GM20000 (cell line): ENCODE data around the gene PTPRN2.
"Not testable (repeated sequence)": the region's sequence is repeated elsewhere in the genome, so short reads cannot be mapped to it uniquely, and the experiment has no call there.

Experiments
- DNase-seq: peaks from one replicate; pipeline ENCODE4 v3.0.0; 2012; ENCODE audit warnings: low spot score
- TF ChIP-seq, protein P1 (sequence below): IDR thresholded peaks from 2 replicates; pipeline ENCODE4 v1.5.1; 2012; ENCODE audit warnings: mild to moderate bottlenecking, control low read depth; ENCODE audit errors: extremely low read depth, missing control alignments

Gene PTPRN2

DNA sequence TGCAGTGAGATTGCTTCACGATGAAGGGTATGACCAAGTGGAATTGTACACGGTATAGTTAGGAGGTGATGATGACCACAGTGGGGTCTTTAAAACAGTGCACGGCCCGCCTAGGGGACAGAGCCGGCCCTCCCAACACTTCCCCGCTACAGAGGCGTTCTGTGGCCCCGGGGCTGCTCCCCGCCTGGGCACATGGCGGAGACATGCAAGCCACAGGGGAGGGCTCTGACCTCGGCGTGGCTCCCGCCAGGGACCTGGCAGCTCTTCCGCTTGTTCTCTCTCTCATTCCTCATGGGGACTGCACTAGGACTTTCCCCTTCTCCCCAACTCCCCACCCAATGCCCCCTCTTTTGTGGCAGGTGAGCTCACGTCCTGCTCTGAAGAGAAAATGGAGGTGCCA lies 857.0 kb downstream of the PTPRN2 start:
- DNase-seq = no peak
- TF ChIP-seq, protein P1, sequence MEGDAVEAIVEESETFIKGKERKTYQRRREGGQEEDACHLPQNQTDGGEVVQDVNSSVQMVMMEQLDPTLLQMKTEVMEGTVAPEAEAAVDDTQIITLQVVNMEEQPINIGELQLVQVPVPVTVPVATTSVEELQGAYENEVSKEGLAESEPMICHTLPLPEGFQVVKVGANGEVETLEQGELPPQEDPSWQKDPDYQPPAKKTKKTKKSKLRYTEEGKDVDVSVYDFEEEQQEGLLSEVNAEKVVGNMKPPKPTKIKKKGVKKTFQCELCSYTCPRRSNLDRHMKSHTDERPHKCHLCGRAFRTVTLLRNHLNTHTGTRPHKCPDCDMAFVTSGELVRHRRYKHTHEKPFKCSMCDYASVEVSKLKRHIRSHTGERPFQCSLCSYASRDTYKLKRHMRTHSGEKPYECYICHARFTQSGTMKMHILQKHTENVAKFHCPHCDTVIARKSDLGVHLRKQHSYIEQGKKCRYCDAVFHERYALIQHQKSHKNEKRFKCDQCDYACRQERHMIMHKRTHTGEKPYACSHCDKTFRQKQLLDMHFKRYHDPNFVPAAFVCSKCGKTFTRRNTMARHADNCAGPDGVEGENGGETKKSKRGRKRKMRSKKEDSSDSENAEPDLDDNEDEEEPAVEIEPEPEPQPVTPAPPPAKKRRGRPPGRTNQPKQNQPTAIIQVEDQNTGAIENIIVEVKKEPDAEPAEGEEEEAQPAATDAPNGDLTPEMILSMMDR = no peak

DNA sequence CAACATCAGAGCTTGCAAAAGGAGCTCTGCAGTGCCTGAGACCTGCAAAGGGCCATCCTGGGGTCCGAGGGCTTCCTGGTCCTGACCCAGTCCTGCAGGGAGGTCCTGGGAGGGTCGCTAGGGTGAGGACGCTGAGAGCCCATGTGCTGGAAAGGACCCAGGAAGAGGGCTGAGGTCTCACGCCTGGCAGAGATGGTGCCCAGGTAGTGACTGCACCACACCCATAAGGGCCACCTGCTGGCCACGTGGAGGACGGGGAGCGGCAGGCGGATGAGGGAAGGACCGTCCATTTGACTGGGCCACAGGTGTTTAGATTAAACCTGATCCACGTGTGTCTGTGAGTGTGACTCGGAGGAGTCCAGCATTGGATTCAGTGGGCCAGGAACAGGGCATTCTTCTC lies 858.1 kb downstream of the PTPRN2 start:
- TF ChIP-seq, protein P1 = no peak
- no peak for DNase-seq

DNA sequence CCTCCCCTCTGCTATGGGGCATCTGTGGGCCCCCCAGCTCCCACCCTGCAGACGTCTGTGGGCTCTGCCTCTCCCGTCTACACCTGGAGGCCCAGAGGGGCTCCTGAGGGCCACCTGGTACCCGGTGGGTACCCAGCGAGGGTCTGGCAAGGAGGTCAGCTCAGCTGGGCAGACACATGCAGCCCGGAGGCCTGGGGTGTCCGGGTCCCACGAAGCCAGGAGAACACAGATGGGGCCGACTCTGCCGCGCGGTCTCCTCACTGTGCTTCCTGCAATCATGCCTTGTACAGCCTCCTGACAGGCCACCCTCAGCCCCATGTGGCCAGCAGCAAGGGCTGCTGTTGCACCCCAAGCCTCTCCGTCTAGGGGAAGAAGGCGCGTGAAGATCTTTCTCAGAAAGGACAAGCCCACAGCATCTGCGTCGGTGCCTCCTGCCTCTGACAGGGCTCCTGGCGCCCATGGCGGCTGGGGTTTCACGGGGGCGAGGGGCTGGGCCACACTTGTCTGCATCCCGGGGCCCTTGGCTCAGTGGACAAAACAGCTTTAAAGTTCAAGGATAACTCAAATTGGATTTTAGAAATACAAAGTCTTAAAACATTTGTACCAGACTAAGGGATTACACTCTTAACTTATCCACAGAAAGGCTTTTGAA lies 859.5 kb downstream of the PTPRN2 start:
- TF ChIP-seq, protein P1 = no peak
- DNase-seq = no peak

DNA sequence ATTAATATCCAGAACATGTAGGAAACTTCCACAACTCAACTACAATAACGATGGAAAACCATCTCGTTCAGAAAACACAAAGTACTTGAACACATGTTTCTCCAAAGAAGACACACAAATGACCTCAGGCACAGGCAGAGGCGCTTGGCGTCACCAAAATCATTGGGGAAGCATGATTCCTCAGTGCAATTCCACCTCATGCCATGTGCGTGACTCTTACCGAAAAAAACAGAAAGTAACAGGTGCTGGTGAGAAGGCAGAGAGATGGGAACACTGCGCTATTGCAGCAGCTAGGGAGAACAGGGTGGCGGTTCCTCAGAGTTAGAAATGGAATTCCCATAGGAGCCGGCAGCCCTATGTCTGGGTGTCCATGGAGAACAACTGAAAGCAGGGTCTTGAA lies 860.9 kb downstream of the PTPRN2 start:
- no peak for DNase-seq
- TF ChIP-seq, protein P1 = no peak

DNA sequence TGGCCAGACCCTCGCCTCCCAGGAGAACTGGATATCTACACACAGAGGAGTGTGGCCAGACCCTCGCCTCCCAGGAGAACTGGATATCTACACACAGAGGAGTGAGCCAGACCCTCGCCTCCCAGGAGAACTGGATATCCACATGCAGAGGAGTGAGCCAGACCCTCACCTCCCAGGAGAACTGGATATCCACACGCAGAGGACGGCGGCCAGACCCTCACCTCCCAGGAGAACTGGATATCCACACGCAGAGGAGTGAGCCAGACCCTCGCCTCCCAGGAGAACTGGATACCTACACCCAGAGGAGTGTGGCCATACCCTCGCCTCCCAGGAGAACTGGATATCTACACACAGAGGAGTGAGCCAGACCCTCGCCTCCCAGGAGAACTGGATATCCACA lies 862.3 kb downstream of the PTPRN2 start:
- DNase-seq = not testable (repeated sequence)

DNA sequence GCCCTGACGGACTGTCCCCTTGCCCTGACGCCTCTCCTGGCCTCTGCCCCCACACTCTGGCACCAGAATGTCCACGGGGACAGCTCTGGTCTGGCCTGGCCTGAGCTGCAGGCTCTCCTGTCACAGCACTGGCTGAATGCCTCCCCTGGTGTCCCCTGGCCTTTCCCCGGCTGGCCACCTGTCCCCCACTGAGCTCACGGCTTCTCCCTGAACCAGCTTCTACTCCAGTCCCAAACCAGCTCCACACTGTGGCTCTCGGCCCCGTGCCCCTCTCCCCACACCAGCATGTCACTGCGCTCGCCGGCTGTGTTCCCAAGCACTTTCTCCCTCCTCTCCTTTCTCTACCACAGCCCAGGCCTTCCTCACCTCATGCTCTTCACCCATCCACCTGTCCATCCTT lies 864.4 kb downstream of the PTPRN2 start:
- no peak for DNase-seq
- TF ChIP-seq, protein P1 = no peak

DNA sequence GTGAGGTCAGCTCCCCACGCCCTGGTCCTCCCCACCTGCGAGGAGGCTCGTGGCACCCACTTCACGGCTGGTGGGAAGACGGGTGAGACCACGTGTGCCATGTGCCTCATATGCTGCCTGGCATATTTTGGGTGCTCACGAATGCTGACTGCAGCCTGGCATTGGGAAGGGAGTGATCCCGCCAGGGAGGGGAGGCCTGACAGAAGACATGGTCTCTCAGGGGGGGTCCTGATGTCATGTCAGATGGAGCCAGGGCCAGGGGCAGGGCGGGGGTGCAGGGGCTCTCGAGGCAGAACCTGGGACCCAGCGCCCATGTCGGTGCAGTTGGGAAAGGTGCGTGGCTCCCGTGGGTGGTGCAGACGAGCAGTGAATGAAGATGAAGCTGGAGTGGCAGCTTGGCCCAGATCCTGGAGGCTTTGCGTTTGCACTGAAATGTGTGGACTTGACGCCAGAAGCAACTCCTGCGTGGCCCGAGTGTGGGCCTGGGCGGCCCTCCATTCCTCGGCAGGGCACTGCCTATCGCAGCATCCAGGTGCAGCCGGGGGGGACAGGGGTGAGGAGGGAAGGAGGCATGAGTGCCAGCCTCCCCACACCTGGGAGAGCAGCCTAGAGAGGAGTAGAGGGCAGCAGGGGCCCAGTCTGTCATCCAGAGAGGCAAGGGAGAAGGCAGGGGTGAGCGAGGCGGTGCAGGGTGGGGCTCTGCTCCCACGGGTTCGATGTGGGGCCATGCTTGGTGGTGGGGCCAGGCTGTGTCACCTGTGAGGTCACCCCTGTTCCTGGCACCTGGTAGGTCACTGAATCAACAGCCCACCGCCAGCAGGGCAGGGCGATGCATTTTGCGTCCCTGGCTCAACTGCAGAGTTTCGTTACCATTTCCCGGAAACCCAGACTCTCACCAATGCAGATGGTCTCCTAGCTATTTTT lies 865.2 kb downstream of the PTPRN2 start:
- TF ChIP-seq, protein P1 = no peak
- no peak for DNase-seq
